Thymus (tissue), 11 donors: Measurements from ENCODE around the gene ZNF570. TPM values are rescaled to one million over a fixed set of nuclear protein-coding genes. Genes with fewer than 3 reads are reported as not detected.

Experiments
- DNase-seq, 9 donors: peaks; one replicate each; pipeline ENCODE4 v3.0.0-alpha.2; 2013; ENCODE audit warnings: low spot score in 9 of 9, low read depth in 6 of 9, missing footprints in 1 of 9
- H3K27ac ChIP-seq, 2 donors: one replicate each; pipeline ENCODE4 v1.5.1; 2013; ENCODE audit warnings: control low read depth in 1 of 2, low read depth in 1 of 2, low read length in 1 of 2, mild to moderate bottlenecking in 1 of 2, moderate library complexity in 1 of 2
- H3K27me3 ChIP-seq, 2 donors: one replicate each; pipeline ENCODE4 v1.5.1; 2013; ENCODE audit warnings: low read length in 1 of 2; ENCODE audit not compliant: control insufficient read depth in 2 of 2, insufficient read depth in 1 of 2
- H3K36me3 ChIP-seq, 2 donors: one replicate each; pipeline ENCODE4 v1.5.1; 2013; ENCODE audit warnings: low read length in 1 of 2, mild to moderate bottlenecking in 1 of 2, moderate library complexity in 1 of 2; ENCODE audit not compliant: control insufficient read depth in 2 of 2, insufficient read depth in 2 of 2
- H3K4me1 ChIP-seq, 2 donors: one replicate each; pipeline ENCODE4 v1.5.1; 2013; ENCODE audit warnings: low read length in 2 of 2; ENCODE audit not compliant: control insufficient read depth in 2 of 2, insufficient read depth in 2 of 2
- H3K4me3 ChIP-seq, 2 donors: one replicate each; pipeline ENCODE4 v1.5.1; 2013; ENCODE audit warnings: low read length in 2 of 2, control low read depth in 1 of 2, mild to moderate bottlenecking in 1 of 2
- H3K9me3 ChIP-seq, 2 donors: one replicate each; pipeline ENCODE4 v1.5.1; 2013; ENCODE audit warnings: low read length in 1 of 2, mild to moderate bottlenecking in 1 of 2; ENCODE audit not compliant: control insufficient read depth in 2 of 2, insufficient read depth in 1 of 2
- WGBS: extraction: QIAGEN DNeasy Blood & Tissue Kit; methylation state at CpG from one replicate; pipeline ENCODE4 v1.1.7; 2013; 5-methylcytosine and 5-hydroxymethylcytosine counted together
- polyA plus RNA-seq: library from polyadenylated mRNA; stranded (reverse); fragments of 200-250 nt; gene quantifications from one replicate; pipeline ENCODE4 v1.2.3, GENCODE V29; 2013
- total RNA-seq: library from RNA; stranded (reverse); fragments of 120-200 nt; gene quantifications from one replicate; pipeline ENCODE4 v1.2.4, GENCODE V29; 2013
- donor health status: healthy.

The ZNF570 gene
- total and polyA plus RNA-seq, 2 donors, result 3.9 to 6.2 TPM

DNA sequence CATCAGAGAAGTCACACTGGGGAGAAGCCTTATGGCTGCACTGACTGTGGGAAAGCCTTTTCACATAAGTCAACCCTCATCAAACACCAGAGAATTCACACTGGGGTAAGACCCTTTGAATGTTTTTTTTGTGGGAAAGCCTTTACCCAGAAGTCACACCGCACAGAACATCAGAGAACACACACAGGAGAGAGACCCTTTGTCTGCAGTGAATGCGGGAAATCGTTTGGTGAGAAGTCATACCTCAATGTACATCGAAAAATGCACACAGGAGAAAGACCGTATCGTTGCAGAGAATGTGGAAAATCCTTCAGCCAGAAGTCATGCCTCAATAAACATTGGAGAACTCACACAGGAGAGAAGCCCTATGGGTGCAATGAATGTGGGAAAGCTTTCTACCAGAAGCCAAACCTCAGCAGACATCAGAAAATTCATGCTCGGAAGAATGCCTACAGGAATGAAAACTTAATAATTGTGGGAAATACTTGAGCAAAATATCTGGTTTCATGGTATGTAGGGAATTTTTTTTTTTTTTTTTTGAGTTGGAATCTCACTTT is 68.3 kb downstream of the ZNF570 start:
- DNase-seq, result no peak
- Histone ChIP-seq H3K36me3 (peaks cover 2 to 13% of the 10 kb centered on the region in 2 donors), H3K4me1 (no peaks in the 10 kb centered on the region), H3K27ac (no peak overlapping the region), H3K27me3 (no peaks in the 10 kb centered on the region), H3K4me3 (no peak overlapping the region), H3K9me3 (peaks cover 8 to 24% of the 10 kb centered on the region in 2 donors)
- 98% methylated on average over 7 of the region's 7 CpGs for WGBS

Other genes starting within 250 kb of the ZNF570 start
- 4.0 TPM for gene ZNF527, start 98.3 kb upstream of the ZNF570 start, total RNA-seq
- 4.9 TPM for gene ZNF527, start 98.3 kb upstream of the ZNF570 start, polyA plus RNA-seq
- gene ZNF569, start 1.9 kb upstream of the ZNF570 start, total RNA-seq, result 7.8 TPM
- 6.8 TPM for gene ZNF569, start 1.9 kb upstream of the ZNF570 start, polyA plus RNA-seq
- gene ZNF793, start 37.6 kb downstream of the ZNF570 start, total RNA-seq, result 2.5 TPM
- gene ZNF793, start 37.6 kb downstream of the ZNF570 start, polyA plus RNA-seq, result 3.8 TPM
- gene ZNF571, start 125.4 kb downstream of the ZNF570 start, total RNA-seq, result 5.2 TPM
- gene ZNF571, start 125.4 kb downstream of the ZNF570 start, polyA plus RNA-seq, result 5.2 TPM
- 2.5 TPM for gene ZNF540, start 125.5 kb downstream of the ZNF570 start, total RNA-seq
- 7.5 TPM for gene ZNF540, start 125.5 kb downstream of the ZNF570 start, polyA plus RNA-seq
- 13.1 TPM for gene ZFP30, start 186.1 kb downstream of the ZNF570 start, total RNA-seq
- 7.4 TPM for gene ZFP30, start 186.1 kb downstream of the ZNF570 start, polyA plus RNA-seq